ENCODE data around the gene SYNE2. TPM values are rescaled to one million over a fixed set of nuclear protein-coding genes. Genes with fewer than 3 reads are reported as not detected.
"Not testable (repeated sequence)": the region's sequence is repeated elsewhere in the genome, so short reads cannot be mapped to it uniquely, and the experiment has no call there.

SYNE2 gene
- total RNA-seq, 1 donor from 2014 or later, result 145 TPM

DNA sequence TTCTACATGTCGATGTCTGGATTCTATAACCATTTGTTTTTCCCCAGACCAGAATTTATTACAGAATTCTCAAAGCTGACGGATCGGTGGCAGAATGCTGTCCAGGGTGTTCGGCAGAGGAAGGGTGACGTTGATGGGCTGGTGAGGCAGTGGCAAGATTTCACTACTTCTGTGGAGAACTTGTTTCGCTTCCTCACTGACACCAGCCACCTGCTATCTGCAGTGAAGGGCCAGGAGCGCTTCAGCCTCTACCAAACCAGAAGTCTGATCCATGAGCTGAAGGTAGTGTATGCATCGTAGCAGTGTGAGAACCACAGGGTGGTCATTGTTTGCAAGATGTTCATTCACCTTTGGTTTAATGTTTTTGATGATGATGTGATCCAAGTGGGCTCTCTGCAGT is 317.4 kb downstream of the SYNE2 start:
- no peaks in the 10 kb centered on the region for H3K4me1 ChIP-seq
- H3K36me3 ChIP-seq, result peaks cover 0 to 48% of the 10 kb centered on the region in 2 donors
- H3K9me3 ChIP-seq, result no peaks in the 10 kb centered on the region
- no peak overlapping the region for H3K4me3 ChIP-seq
- TF ChIP-seq POLR2AphosphoS5 (IDR thresholded peaks at IDR 0.05; ENCODE audit: insufficient read depth in 1 of 2, low read depth in 1 of 2) (no peak), CTCF (IDR thresholded peaks at IDR 0.05) (no peak), POLR2A (IDR thresholded peaks at IDR 0.05) (no peak)
- H3K27me3 ChIP-seq, result no peaks in the 10 kb centered on the region
- no peak overlapping the region for H3K27ac ChIP-seq
- DNase-seq (ENCODE audit: extremely low spot score in 2 of 2), result no peak
- intact Hi-C loops (cut with DNase I), result no loop called here

- peaks cover 0 to 43% of the 10 kb centered on the region in 2 donors for H3K36me3 ChIP-seq
- no peaks in the 10 kb centered on the region for H3K27me3 ChIP-seq
- intact Hi-C loops (cut with DNase I), result no loop called here
- no peak for TF ChIP-seq POLR2A (IDR thresholded peaks at IDR 0.05)
- TF ChIP-seq CTCF (IDR thresholded peaks at IDR 0.05), result no peak
- TF ChIP-seq POLR2AphosphoS5 (IDR thresholded peaks at IDR 0.05; ENCODE audit: insufficient read depth in 1 of 2, low read depth in 1 of 2), result no peak
- no peak overlapping the region for H3K4me3 ChIP-seq
- no peak overlapping the region for H3K27ac ChIP-seq
- no peaks in the 10 kb centered on the region for H3K4me1 ChIP-seq
- no peaks in the 10 kb centered on the region for H3K9me3 ChIP-seq
- DNase-seq (ENCODE audit: extremely low spot score in 2 of 2), result no peak
Measured at GRCh38 chr14:64174922-64175782, 322.3 kb downstream of the SYNE2 start.

GRCh38 chr14:64176330-64176729 is 323.5 kb downstream of the SYNE2 start:
- TF ChIP-seq POLR2A (IDR thresholded peaks at IDR 0.05), result no peak
- no peak for TF ChIP-seq CTCF (IDR thresholded peaks at IDR 0.05)
- TF ChIP-seq POLR2AphosphoS5 (IDR thresholded peaks at IDR 0.05; ENCODE audit: insufficient read depth in 1 of 2, low read depth in 1 of 2), result no peak

GRCh38 chr14:64178814-64179213 is 326.0 kb downstream of the SYNE2 start:
- H3K36me3 ChIP-seq, result peaks cover 0 to 27% of the 10 kb centered on the region in 2 donors
- DNase-seq (ENCODE audit: extremely low spot score in 2 of 2), result no peak
- H3K4me3 ChIP-seq, result no peak overlapping the region
- intact Hi-C loops (cut with DNase I), result no loop called here
- TF ChIP-seq POLR2AphosphoS5 (IDR thresholded peaks at IDR 0.05; ENCODE audit: insufficient read depth in 1 of 2, low read depth in 1 of 2) (no peak), CTCF (IDR thresholded peaks at IDR 0.05) (no peak), POLR2A (IDR thresholded peaks at IDR 0.05) (no peak)
- no peaks in the 10 kb centered on the region for H3K4me1 ChIP-seq
- no peak overlapping the region for H3K27ac ChIP-seq
- no peaks in the 10 kb centered on the region for H3K9me3 ChIP-seq
- H3K27me3 ChIP-seq, result no peaks in the 10 kb centered on the region

More at GRCh38 chr14:64176330-64176729, 323.5 kb downstream of the SYNE2 start:
- peaks cover 0 to 32% of the 10 kb centered on the region in 2 donors for H3K36me3 ChIP-seq
- intact Hi-C loops (cut with DNase I), result no loop called here
- H3K9me3 ChIP-seq, result no peaks in the 10 kb centered on the region
- no peak overlapping the region for H3K27ac ChIP-seq
- H3K4me1 ChIP-seq, result no peaks in the 10 kb centered on the region
- DNase-seq (ENCODE audit: extremely low spot score in 2 of 2), result no peak
- no peak overlapping the region for H3K4me3 ChIP-seq
- no peaks in the 10 kb centered on the region for H3K27me3 ChIP-seq

DNA sequence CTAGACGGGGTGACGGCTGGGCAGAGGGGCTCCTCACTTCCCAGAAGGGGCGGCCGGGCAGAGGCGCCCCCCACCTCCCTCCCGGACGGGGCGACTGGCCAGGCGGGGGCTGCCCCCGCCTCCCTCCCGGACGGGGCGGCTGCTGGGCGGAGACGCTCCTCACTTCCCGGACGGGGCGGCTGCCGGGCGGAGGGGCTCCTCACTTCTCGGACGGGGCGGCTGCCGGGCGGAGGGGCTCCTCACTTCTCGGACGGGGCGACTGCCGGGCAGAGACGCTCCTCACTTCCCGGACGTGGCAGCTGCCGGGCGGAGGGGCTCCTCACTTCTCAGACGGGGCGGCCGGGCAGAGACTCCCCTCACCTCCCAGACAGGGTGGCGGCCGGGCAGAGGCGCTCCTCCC is 330.1 kb downstream of the SYNE2 start:
- H3K4me3 ChIP-seq; H3K27ac ChIP-seq; H3K27me3 ChIP-seq; DNase-seq (ENCODE audit: extremely low spot score in 2 of 2); H3K4me1 ChIP-seq; intact Hi-C loops (cut with DNase I); H3K9me3 ChIP-seq: not testable (repeated sequence)
- peaks cover 0 to 33% of the 10 kb centered on the region in 2 donors for H3K36me3 ChIP-seq

Measured in vagina (tissue), 2 donors.